HCT116 (cell line): ENCODE data around the gene KLRG1. TPM values are rescaled to one million over a fixed set of nuclear protein-coding genes. Genes with fewer than 3 reads are reported as not detected.

Source experiments
- ATAC-seq: fragments of 200-7000 bp; cut with Tn5 transposase; 2 replicates; pipeline ENCODE4 v1.9.1; 2020; ENCODE audit warnings: mild to moderate bottlenecking, moderate library complexity
- BruUV-seq: library from RNA; stranded (reverse); fragments of 400-500 nt; replicated peaks from 2 replicates; lab custom pipeline; 2021; lab: Mats Ljungman, UMichigan
- CTCF ChIA-PET: fragments of 300-600 bp; sonication (Branson Sonifier 250); formaldehyde crosslinking; loops from one replicate; lab custom pipeline; 2021; ENCODE audit warnings: antibody characterized with exemption; lab: Charles Lee
- POLR2A ChIA-PET: fragments of 300-600, 350-600 bp; sonication (Branson Sonifier 250); formaldehyde crosslinking; loops from one replicate; lab custom pipeline; 2021; ENCODE audit warnings: antibody characterized with exemption; lab: Charles Lee
- RAD21 ChIA-PET, 2 experiments: fragments of 300-600 bp; sonication (Branson Sonifier 250); formaldehyde crosslinking; loops; one replicate each; lab custom pipeline; 2023; ENCODE audit warnings: low total read pairs in 2 of 2; ENCODE audit not compliant: uncharacterized antibody in 2 of 2, unreplicated experiment in 2 of 2, low non-redundant PET in 1 of 2; lab: Charles Lee
- DNase-seq: peaks from one replicate; pipeline ENCODE4 v3.0.0-alpha.2; 2010; ENCODE audit warnings: low read depth, low spot score
- H2AFZ ChIP-seq: fragments of 200-600 bp; shearing (Covaris generic), sonication (generic); 2 replicates; pipeline ENCODE4 v1.6.1; 2017; ENCODE audit warnings: low read depth, mixed run types, mixed read lengths, antibody characterized with exemption, low read length; ENCODE audit not compliant: poor library complexity, severe bottlenecking
- H3K27ac ChIP-seq: 2 replicates; pipeline ENCODE4 v1.5.1; 2012; ENCODE audit warnings: low read depth, low read length
- H3K27me3 ChIP-seq: fragments of 200-600 bp; sonication (generic); 2 replicates; pipeline ENCODE4 v1.6.1; 2016; ENCODE audit warnings: mixed run types, low read length, mixed read lengths; ENCODE audit not compliant: insufficient read depth
- H3K36me3 ChIP-seq, 2 experiments: fragments of 200-500 bp in 1 of 2; fragments of 200-600 bp in 1 of 2; sonication (Bioruptor generic) in 1 of 2; sonication (generic) in 1 of 2; 2 replicates each; pipeline versions ENCODE4 v1.5.1 to v1.6.1; 2014 to 2016; ENCODE audit warnings: low read length in 2 of 2, inconsistent platforms in 1 of 2, mixed read lengths in 1 of 2, mixed run types in 1 of 2; ENCODE audit not compliant: insufficient read depth in 2 of 2, control insufficient read depth in 1 of 2
- H3K4me1 ChIP-seq, 2 experiments: fragments of 200-600 bp in 1 of 2; sonication (generic) in 1 of 2; 2 replicates each; pipeline versions ENCODE4 v1.5.1 to v1.6.1; 2012 to 2017; ENCODE audit warnings: low read length in 2 of 2, inconsistent platforms in 1 of 2, mild to moderate bottlenecking in 1 of 2, mixed read lengths in 1 of 2, mixed run types in 1 of 2, moderate library complexity in 1 of 2; ENCODE audit not compliant: insufficient read depth in 2 of 2, control insufficient read depth in 1 of 2
- H3K4me2 ChIP-seq: fragments of 200-600 bp; sonication (generic); 2 replicates; pipeline ENCODE4 v1.6.1; 2017; ENCODE audit warnings: mixed run types, low read length, mixed read lengths
- H3K4me3 ChIP-seq, 2 experiments: fragments of 200-600 bp in 1 of 2; sonication (generic) in 1 of 2; replicated peaks in 1 of 2; 2 replicates each; pipeline ENCODE4 v1.5.1; 2011 to 2016; ENCODE audit warnings: low read length in 2 of 2, control low read depth in 1 of 2, low read depth in 1 of 2, mild to moderate bottlenecking in 1 of 2, mixed read lengths in 1 of 2, mixed run types in 1 of 2
- H3K79me2 ChIP-seq: fragments of 200-600 bp; sonication (generic); 2 replicates; pipeline ENCODE4 v1.6.1; 2017; ENCODE audit warnings: mild to moderate bottlenecking, mixed run types, low read length, moderate library complexity, mixed read lengths; ENCODE audit not compliant: insufficient read depth
- H3K9ac ChIP-seq: fragments of 200-600 bp; sonication (generic); 2 replicates; pipeline ENCODE4 v1.6.1; 2016; ENCODE audit warnings: low read length, mixed read lengths
- H3K9me2 ChIP-seq: fragments of 200-600 bp; sonication (generic), shearing (Covaris generic); 2 replicates; pipeline ENCODE4 v1.6.1; 2017; ENCODE audit warnings: mixed run types, mild to moderate bottlenecking, moderate library complexity; ENCODE audit not compliant: insufficient read depth
- H3K9me3 ChIP-seq, 2 experiments: fragments of 200-500 bp in 1 of 2; fragments of 200-600 bp in 1 of 2; sonication (Bioruptor generic) in 1 of 2; sonication (generic) in 1 of 2; 2 replicates each; pipeline ENCODE4 v1.6.1; 2014 to 2017; ENCODE audit warnings: low read length in 2 of 2, mixed read lengths in 2 of 2, inconsistent platforms in 1 of 2, low read depth in 1 of 2, mild to moderate bottlenecking in 1 of 2, mixed run types in 1 of 2, moderate library complexity in 1 of 2; ENCODE audit not compliant: control insufficient read depth in 1 of 2, insufficient read depth in 1 of 2
- H4K20me1 ChIP-seq: fragments of 200-600 bp; sonication (generic), shearing (Covaris generic); 2 replicates; pipeline ENCODE4 v1.6.1; 2017; ENCODE audit warnings: mixed run types, mild to moderate bottlenecking, moderate library complexity; ENCODE audit not compliant: insufficient read depth
- CBX3 ChIP-seq: IDR thresholded peaks from 2 replicates; pipeline ENCODE4 v1.6.1; 2012; ENCODE audit warnings: low read depth
- ELF1 ChIP-seq: IDR thresholded peaks from 2 replicates; pipeline ENCODE4 v1.6.1; 2012; ENCODE audit warnings: low read depth, borderline replicate concordance
- EZH2phosphoT487 ChIP-seq: fragments of 200-600 bp; IDR thresholded peaks from 2 replicates; pipeline ENCODE4 v1.6.1; 2018; ENCODE audit warnings: antibody characterized with exemption, borderline replicate concordance
- FOSL1 ChIP-seq: IDR thresholded peaks from 2 replicates; pipeline ENCODE4 v1.6.1; 2012; ENCODE audit warnings: low read depth
- POLR2A ChIP-seq: IDR thresholded peaks from 2 replicates; pipeline ENCODE4 v1.7.0; 2011; ENCODE audit warnings: borderline replicate concordance; ENCODE audit not compliant: insufficient read depth, insufficient read length; ENCODE audit errors: extremely low read depth
- RAD21 ChIP-seq: IDR thresholded peaks from 2 replicates; pipeline ENCODE4 v1.6.1; 2012; ENCODE audit warnings: low read depth, mild to moderate bottlenecking
- SIN3A ChIP-seq: IDR thresholded peaks from 2 replicates; pipeline ENCODE4 v1.6.1; 2012; ENCODE audit warnings: low read depth
- SRF ChIP-seq: IDR thresholded peaks from 2 replicates; pipeline ENCODE4 v1.6.1; 2012; ENCODE audit warnings: low read depth
- ZFX ChIP-seq: fragments of 450-650 bp; IDR thresholded peaks from 2 replicates; pipeline ENCODE4 v1.6.1; 2017
- intact Hi-C: fragments of 100-400 bp; cut with micrococcal nuclease; formaldehyde crosslinking; loops from 2 replicates; pipeline ENCODE4 v1.10.0; 2022
- total RNA-seq: library from RNA; stranded (reverse); gene quantifications from one replicate; pipeline ENCODE4 v1.2.1, GENCODE V29; 2021; ENCODE audit not compliant: unreplicated experiment
- TF ChIP-seq, protein P1 (sequence below), 3 experiments: fragments of 200-600 bp in 1 of 3; sonication (generic) in 1 of 3; IDR thresholded peaks in 2 of 3; conservative IDR thresholded peaks in 1 of 3; 2 replicates each; pipeline ENCODE4 v1.5.1; 2012 to 2017; ENCODE audit warnings: low read depth in 2 of 3, low read length in 2 of 3, antibody characterized with exemption in 1 of 3, borderline replicate concordance in 1 of 3, control low read depth in 1 of 3, mild to moderate bottlenecking in 1 of 3, mixed read lengths in 1 of 3, mixed run types in 1 of 3, moderate library complexity in 1 of 3; ENCODE audit not compliant: insufficient read depth in 1 of 3
- TF ChIP-seq, protein P2 (sequence below): IDR thresholded peaks from 2 replicates; pipeline ENCODE4 v1.6.1; 2012
- TF ChIP-seq, protein P3 (sequence below): IDR thresholded peaks from 2 replicates; pipeline ENCODE4 v1.6.1; 2011; ENCODE audit warnings: mild to moderate bottlenecking, low read length, moderate library complexity; ENCODE audit not compliant: insufficient replicate concordance; ENCODE audit errors: extremely low read depth
- TF ChIP-seq, protein P4 (sequence below): IDR thresholded peaks from 2 replicates; pipeline ENCODE4 v1.6.1; 2012; ENCODE audit warnings: low read depth
- TF ChIP-seq, protein P5 (sequence below): IDR thresholded peaks from 2 replicates; pipeline ENCODE4 v1.6.1; 2012

KLRG1 gene
- total RNA-seq, 1 experiment from 2014 or later, result 1.5 TPM

DNA sequence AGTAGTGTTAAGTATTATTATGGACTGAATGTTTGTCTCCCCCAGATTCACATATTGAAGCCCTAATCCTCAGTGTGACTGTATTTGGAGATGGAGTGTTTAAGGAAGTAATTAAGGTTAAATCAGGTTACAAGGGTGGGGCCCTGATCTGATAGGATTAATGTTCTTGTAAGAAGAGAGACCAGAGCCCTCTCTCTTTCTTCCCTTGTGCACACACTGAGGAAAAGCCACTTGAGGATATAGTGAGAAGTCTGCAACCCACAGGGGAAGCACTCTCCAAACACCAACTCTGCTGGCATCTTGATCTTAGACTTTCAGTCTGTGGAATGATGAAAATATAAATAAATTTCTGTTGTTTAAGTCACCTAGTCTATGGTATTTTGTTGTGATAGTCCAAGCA, 2.2 kb upstream of the KLRG1 start:
- no peak overlapping the region for H3K9ac ChIP-seq
- TF ChIP-seq, protein P1, sequence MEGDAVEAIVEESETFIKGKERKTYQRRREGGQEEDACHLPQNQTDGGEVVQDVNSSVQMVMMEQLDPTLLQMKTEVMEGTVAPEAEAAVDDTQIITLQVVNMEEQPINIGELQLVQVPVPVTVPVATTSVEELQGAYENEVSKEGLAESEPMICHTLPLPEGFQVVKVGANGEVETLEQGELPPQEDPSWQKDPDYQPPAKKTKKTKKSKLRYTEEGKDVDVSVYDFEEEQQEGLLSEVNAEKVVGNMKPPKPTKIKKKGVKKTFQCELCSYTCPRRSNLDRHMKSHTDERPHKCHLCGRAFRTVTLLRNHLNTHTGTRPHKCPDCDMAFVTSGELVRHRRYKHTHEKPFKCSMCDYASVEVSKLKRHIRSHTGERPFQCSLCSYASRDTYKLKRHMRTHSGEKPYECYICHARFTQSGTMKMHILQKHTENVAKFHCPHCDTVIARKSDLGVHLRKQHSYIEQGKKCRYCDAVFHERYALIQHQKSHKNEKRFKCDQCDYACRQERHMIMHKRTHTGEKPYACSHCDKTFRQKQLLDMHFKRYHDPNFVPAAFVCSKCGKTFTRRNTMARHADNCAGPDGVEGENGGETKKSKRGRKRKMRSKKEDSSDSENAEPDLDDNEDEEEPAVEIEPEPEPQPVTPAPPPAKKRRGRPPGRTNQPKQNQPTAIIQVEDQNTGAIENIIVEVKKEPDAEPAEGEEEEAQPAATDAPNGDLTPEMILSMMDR (IDR thresholded peaks at IDR 0.05 in 2 of 3, conservative IDR thresholded peaks at IDR 0.05 in 1 of 3; ENCODE audit: borderline replicate concordance in 1 of 3, insufficient read depth in 1 of 3, low read depth in 2 of 3, low read length in 2 of 3), result no peak
- TF ChIP-seq CBX3 (no peak), RAD21 (no peak), EZH2phosphoT487 (no peak), FOSL1 (no peak), SIN3A (no peak), ZFX (no peak), SRF (no peak), POLR2A (no peak), ELF1 (no peak)
- TF ChIP-seq, protein P2, sequence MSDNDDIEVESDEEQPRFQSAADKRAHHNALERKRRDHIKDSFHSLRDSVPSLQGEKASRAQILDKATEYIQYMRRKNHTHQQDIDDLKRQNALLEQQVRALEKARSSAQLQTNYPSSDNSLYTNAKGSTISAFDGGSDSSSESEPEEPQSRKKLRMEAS, result no peak
- TF ChIP-seq, protein P3, sequence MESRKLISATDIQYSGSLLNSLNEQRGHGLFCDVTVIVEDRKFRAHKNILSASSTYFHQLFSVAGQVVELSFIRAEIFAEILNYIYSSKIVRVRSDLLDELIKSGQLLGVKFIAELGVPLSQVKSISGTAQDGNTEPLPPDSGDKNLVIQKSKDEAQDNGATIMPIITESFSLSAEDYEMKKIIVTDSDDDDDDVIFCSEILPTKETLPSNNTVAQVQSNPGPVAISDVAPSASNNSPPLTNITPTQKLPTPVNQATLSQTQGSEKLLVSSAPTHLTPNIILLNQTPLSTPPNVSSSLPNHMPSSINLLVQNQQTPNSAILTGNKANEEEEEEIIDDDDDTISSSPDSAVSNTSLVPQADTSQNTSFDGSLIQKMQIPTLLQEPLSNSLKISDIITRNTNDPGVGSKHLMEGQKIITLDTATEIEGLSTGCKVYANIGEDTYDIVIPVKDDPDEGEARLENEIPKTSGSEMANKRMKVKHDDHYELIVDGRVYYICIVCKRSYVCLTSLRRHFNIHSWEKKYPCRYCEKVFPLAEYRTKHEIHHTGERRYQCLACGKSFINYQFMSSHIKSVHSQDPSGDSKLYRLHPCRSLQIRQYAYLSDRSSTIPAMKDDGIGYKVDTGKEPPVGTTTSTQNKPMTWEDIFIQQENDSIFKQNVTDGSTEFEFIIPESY, result no peak
- TF ChIP-seq, protein P4, sequence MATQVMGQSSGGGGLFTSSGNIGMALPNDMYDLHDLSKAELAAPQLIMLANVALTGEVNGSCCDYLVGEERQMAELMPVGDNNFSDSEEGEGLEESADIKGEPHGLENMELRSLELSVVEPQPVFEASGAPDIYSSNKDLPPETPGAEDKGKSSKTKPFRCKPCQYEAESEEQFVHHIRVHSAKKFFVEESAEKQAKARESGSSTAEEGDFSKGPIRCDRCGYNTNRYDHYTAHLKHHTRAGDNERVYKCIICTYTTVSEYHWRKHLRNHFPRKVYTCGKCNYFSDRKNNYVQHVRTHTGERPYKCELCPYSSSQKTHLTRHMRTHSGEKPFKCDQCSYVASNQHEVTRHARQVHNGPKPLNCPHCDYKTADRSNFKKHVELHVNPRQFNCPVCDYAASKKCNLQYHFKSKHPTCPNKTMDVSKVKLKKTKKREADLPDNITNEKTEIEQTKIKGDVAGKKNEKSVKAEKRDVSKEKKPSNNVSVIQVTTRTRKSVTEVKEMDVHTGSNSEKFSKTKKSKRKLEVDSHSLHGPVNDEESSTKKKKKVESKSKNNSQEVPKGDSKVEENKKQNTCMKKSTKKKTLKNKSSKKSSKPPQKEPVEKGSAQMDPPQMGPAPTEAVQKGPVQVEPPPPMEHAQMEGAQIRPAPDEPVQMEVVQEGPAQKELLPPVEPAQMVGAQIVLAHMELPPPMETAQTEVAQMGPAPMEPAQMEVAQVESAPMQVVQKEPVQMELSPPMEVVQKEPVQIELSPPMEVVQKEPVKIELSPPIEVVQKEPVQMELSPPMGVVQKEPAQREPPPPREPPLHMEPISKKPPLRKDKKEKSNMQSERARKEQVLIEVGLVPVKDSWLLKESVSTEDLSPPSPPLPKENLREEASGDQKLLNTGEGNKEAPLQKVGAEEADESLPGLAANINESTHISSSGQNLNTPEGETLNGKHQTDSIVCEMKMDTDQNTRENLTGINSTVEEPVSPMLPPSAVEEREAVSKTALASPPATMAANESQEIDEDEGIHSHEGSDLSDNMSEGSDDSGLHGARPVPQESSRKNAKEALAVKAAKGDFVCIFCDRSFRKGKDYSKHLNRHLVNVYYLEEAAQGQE, result no peak
- TF ChIP-seq, protein P5, sequence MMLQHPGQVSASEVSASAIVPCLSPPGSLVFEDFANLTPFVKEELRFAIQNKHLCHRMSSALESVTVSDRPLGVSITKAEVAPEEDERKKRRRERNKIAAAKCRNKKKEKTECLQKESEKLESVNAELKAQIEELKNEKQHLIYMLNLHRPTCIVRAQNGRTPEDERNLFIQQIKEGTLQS, result no peak
- CTCF ChIA-PET, result no interaction called here

More for the DNA sequence above, 2.2 kb upstream of the KLRG1 start:
- ATAC-seq, result no peak
- Histone ChIP-seq H4K20me1 (no peaks in the 10 kb centered on the region), H3K36me3 (no peaks in the 10 kb centered on the region), H3K9me2 (no peaks in the 10 kb centered on the region), H2AFZ (no peak overlapping the region), H3K27me3 (no peaks in the 10 kb centered on the region), H3K27ac (no peak overlapping the region), H3K79me2 (no peaks in the 10 kb centered on the region), H3K4me2 (no peak overlapping the region), H3K4me1 (no peaks in the 10 kb centered on the region), H3K4me3 (no peak overlapping the region), H3K9me3 (no peaks in the 10 kb centered on the region)
- POLR2A ChIA-PET, result no interaction called here
- intact Hi-C loops, result no loop called here
- BruUV-seq, result no TSS peak
- DNase-seq, result no peak
- RAD21 ChIA-PET, result no interaction called here
